ENCODE data around the gene MAPKBP1. TPM values are rescaled to one million over a fixed set of nuclear protein-coding genes. Genes with fewer than 3 reads are reported as not detected.

MAPKBP1 gene
- total and polyA plus RNA-seq, 2 of the 8 experiments (the other 6 are each of a cell fraction or from before 2014, with no cell fraction given): 4.3 to 11.3 TPM

DNA sequence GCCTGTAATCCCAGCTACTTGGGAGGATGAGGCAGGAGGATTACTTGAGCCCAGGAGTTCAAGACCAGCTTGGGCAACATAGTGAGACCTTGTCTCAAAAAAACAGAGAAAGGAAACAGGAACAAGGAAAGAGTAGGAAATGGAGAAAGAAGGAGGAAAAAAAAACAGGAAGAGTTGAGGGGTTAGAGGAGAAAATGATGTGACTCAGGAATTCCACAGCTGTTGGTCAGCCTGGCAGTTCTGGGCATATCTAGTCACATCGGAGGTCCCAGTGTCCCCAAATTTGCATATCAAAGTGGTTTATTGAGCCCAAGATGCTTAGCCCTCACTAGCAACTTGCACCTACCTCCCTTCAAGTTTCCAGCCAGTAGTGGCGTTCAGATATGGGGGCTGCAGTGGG is 34.8 kb downstream of the MAPKBP1 start:
- no peak overlapping the region for H3K56ac ChIP-seq (replicated peaks; ENCODE audit: insufficient read length, low read depth, low read length)
- no peak overlapping the region for H3K23ac ChIP-seq (ENCODE audit: insufficient read length)
- H3K4me1 ChIP-seq (replicated peaks in 1 of 4; ENCODE audit: control insufficient read depth in 3 of 4, insufficient read depth in 4 of 4, low read length in 3 of 4): peaks cover 0 to 4% (median 2%) of the 10 kb centered on the region in 4 experiments; a peak in 5 of 7 replicates
- no peak overlapping the region for H3K14ac ChIP-seq (ENCODE audit: insufficient read length)
- H2BK15ac ChIP-seq (ENCODE audit: low read length): no peak overlapping the region
- H3K9ac ChIP-seq (replicated peaks in 1 of 4; ENCODE audit: extremely low read depth in 1 of 4, low read depth in 3 of 4, low read length in 3 of 4): no peak overlapping the region
- 72% methylated on average over 2 of the region's 2 CpGs; no CpG with 5 or more reads in 1 of the 2 experiments for WGBS, 2 experiments (ENCODE audit: extremely low coverage in 1 of 2, insufficient coverage in 1 of 2, insufficient read length in 1 of 2, insufficient replicate concordance in 2 of 2, low coverage in 1 of 2, low lambda C conversion rate in 2 of 2, missing lambda C conversion rate in 1 of 2)
- H3K79me2 ChIP-seq (ENCODE audit: control insufficient read depth in 1 of 2, insufficient read depth in 2 of 2, low read length in 2 of 2): no peaks in the 10 kb centered on the region
- no peak for FAIRE-seq
- H4K8ac ChIP-seq (ENCODE audit: extremely low read depth, insufficient read depth, low read length): no peak overlapping the region
- H3K18ac ChIP-seq (ENCODE audit: extremely low read depth, low read length): no peak overlapping the region
- no peaks in the 10 kb centered on the region for H3K27me3 ChIP-seq (replicated peaks in 1 of 4; ENCODE audit: control insufficient read depth in 3 of 4, extremely low read depth in 1 of 4, insufficient read depth in 3 of 4, low read length in 3 of 4)
- no peak overlapping the region for H2BK5ac ChIP-seq (ENCODE audit: low read depth, low read length)
- H3K4ac ChIP-seq (replicated peaks; ENCODE audit: insufficient read length, low read depth, low read length): no peak overlapping the region
- DNase-seq (ENCODE audit: low read depth in 1 of 2, low spot score in 2 of 2): no peak
- no peak overlapping the region for H2BK120ac ChIP-seq (replicated peaks; ENCODE audit: low read depth, low read length)
- H3K9me3 ChIP-seq (ENCODE audit: insufficient read depth in 2 of 2, low read depth in 1 of 2, low read length in 1 of 2): no peaks in the 10 kb centered on the region
- ChIA-PET CTCF (ENCODE audit: partially characterized antibody) (interaction anchor here (0.6 to 13.7 kb wide), 13 partner anchors 9 to 1177 kb away, joined by 3 to 283 read pairs (median 4); partner anchors contain the start of gene MAPKBP1), POLR2A (ENCODE audit: partially characterized antibody) (interaction anchor here (0.6 to 4.2 kb wide), 4 partner anchors 16 to 200 kb away, joined by 3 to 23 read pairs (median 4); partner anchors contain the start of gene MAPKBP1)
- no peaks in the 10 kb centered on the region for H3K23me2 ChIP-seq (ENCODE audit: low read depth, low read length)
- no peak overlapping the region for H3K4me3 ChIP-seq (ENCODE audit: extremely low read depth in 1 of 4, insufficient read depth in 2 of 4, low read depth in 3 of 4, low read length in 4 of 4)
- no peak overlapping the region for H4K91ac ChIP-seq (replicated peaks; ENCODE audit: insufficient read length, low read length)
- no peak overlapping the region for H2AK5ac ChIP-seq (ENCODE audit: low read depth, low read length)
- peaks cover 0 to 2% (median 0%) of the 10 kb centered on the region in 4 experiments; a peak in 2 of 8 replicates for H3K36me3 ChIP-seq (ENCODE audit: control insufficient read depth in 2 of 4, insufficient read depth in 4 of 4, low read length in 3 of 4)
- no peak for TF ChIP-seq TAF1 (IDR thresholded peaks at IDR 0.05; ENCODE audit: low read depth, low read length)
- H4K5ac ChIP-seq (ENCODE audit: insufficient read length, low read depth, low read length): no peak overlapping the region
- no peak overlapping the region for H3K4me2 ChIP-seq (ENCODE audit: insufficient read depth in 1 of 2, low read depth in 2 of 2, low read length in 2 of 2)
- H4K20me1 ChIP-seq (replicated peaks in 1 of 2; ENCODE audit: control insufficient read depth in 1 of 2, insufficient read depth in 2 of 2, low read length in 2 of 2): no peaks in the 10 kb centered on the region
- no peak overlapping the region for H3K27ac ChIP-seq (ENCODE audit: low read depth, low read length)
- no peak overlapping the region for H2AFZ ChIP-seq (ENCODE audit: low read length)
- no peak overlapping the region for H2BK12ac ChIP-seq (ENCODE audit: low read depth, low read length)
- no peak overlapping the region for H2BK20ac ChIP-seq (ENCODE audit: low read length)
- no peaks in the 10 kb centered on the region for H3K79me1 ChIP-seq (ENCODE audit: low read depth, low read length)

All from H1 (cell line).